SHP77 treated with DMSO at 0.1 percent for 48 hours (cell line): ENCODE results near the gene STK11IP.
"Not testable (repeated sequence)": the region's sequence is repeated elsewhere in the genome, so short reads cannot be mapped to it uniquely, and the experiment has no call there.

Experiments used
- DNase-seq: peaks from one replicate; lab custom pipeline; 2025; lab: John Stamatoyannopoulos, UW

Gene STK11IP

DNA sequence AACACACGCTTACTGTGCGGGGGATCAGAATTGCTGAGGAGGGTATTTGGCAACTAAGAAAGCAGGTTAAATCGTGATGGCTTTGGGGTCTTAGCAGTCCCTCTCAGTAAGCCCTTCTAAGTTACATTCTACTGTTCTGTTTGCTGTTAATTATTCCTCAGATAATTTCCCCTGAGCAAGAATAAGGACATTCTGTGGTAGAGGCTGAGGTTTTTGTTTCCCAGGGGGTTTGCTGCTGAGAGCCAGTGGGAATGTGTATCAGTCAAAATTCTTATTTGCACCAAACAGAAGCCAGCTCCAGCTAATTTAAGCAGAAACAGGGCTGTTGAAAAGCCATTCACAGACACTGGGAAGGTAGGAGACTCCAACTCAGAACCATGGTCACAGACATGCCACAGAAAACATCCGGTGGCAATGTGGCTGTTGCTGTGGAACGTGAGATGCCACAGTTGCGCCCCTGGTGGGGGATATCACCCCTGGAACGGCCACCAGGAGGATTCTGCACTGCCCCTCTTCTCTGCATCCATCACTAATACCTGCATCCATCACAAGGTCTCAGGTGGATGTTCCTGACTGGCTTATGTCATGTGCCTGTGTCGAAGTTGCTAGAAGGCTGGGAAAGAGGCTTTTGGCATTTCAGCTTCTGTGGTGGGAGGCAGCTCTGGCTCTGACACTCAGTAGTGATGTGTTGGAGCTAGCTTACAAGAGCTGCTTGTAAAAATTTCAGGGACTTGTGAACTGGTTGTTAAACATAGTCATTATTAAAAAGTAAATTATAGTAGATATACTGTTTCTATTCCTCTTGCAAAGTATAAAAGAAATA lies 53.0 kb downstream of the STK11IP start:
- no peak for DNase-seq

DNA sequence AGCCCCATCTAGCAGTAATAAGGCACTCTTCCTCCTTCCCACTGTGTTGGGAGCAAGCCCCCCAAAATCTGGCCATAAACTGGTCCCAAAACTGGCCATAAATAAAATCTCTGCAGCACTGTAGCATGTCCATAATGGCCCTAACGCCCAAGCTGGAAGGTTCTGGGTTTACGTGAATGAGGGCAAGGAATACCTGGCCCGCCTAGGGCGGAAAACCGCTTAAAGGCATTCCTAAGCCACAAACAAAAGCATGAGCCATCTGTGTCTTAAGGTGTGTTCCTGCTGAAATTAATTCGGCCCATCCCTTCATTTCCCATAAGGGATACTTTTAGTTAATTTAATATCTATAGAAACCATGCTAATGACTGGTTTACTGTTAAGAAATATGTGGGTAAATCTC lies 54.0 kb downstream of the STK11IP start:
- DNase-seq: not testable (repeated sequence)

DNA sequence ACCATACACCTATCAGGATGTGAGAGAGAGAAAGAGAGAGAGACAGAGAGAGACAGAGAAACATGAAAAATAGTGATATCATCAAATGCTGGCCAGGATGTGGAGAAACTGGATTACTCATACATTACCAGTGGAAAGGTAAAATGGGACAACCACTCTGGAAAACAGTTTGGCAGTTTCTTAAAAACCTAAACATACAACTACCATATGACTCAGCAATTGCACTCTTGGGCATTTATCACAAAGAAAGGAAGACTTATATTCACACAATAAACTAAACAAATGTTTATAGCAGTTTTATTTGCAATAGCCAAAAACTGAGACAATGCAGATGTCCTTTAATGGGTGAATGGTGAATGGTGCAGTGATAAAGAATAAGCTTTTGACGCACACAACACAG lies 58.9 kb downstream of the STK11IP start:
- DNase-seq: no peak

DNA sequence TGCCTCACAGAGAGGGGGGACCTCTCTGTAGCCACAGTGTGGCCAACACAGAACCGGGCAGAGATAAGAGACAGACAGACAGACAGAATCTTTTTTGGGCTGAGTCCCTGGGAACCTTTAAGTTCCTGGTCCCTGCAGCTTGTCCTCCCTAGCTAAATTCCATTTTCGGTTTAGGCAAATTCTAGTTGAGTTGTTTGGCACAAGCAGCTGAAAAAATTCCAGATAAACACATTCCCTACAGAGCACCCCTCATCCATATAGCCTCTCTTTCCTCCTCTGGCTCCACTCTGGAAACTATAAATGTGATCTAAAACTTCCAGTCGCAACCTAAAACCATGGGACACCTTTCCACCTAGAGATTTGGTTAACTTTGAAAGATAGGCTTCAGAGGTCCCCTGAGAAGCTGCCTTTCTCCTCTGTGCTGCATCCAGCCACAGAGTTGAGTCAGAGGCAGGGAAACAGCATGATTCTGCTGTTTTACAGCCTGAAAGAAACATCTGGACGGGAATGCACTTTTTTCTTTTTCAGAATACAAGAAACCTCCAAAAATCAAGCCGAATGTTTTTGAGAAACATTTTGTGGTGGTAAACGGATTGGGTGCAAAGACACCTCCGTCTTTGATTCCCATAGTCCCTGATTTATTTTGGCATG lies 60.7 kb downstream of the STK11IP start:
- no peak for DNase-seq

DNA sequence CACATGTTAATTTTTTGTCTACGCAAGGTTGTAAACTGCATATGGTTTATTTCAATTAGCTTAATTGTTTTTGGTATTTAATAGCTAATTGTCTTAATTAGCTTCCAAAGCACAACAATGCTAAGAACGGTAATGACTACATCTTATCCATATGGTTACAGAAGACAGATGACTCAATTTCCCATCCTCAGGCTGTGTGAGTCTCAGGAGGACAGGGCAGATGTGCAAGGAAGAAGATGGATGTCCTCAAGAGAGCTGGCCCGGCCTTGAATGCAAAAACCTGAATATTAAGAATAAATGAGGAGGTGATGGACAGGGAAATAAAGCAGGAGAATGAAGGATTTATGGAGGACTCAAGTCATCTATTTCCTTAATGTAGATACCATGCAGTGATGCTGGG lies 61.2 kb downstream of the STK11IP start:
- no peak for DNase-seq

DNA sequence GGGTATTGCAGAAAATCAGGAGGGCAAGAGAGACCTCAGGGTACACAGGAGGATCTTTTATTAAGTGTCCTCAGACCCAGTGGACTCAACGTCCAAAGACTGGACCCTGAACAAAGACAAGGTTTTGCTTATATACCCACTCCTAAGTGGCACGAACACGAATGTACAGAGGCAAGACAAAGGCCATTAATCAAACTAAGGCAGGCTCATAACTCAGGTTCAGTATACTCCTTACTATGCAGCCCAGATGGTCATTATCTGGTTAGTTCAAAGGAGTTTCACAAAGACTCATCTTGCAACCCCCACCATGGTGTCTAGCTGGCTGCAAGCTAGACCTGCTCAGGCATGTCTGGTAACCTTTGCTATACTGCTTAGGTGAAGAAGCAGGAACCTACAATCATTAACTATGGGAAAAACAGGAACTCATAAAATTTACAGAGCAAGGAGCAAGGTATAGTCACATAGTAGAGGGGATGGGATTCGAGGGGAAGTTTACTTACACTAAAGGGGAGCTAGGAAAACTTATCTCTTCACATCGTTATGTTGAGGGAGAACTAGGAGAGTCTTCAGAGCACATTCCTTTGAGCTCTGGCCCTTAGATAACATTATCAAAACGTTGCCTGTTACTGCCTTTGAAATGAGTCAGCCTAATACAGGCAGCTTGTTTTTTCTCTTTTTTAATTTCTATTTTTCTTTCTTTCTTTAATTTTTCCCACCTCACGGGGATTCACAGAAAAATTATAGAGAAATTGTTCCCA lies 63.7 kb downstream of the STK11IP start:
- no peak for DNase-seq

DNA sequence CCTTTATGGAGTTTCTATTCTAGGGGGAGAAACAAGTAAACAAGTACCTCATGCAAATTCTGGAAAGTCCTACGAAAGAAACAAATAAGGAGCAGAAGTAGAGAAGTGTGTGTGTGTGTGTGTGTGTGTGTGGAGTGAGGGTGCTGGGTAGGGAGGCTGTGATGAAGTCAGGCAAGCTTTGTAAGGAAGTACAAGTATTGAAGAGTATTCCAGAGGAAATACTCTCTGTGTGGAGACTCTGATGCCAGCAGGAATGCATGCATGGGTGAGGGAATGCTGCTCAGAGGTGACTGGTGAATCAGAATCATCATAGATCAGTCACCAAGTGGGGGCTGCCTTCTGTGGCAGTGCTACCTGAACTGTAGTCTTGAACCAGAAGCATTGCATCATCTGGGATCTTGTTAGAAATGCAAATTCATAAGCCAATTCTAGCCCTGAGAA lies 64.3 kb downstream of the STK11IP start:
- no peak for DNase-seq

DNA sequence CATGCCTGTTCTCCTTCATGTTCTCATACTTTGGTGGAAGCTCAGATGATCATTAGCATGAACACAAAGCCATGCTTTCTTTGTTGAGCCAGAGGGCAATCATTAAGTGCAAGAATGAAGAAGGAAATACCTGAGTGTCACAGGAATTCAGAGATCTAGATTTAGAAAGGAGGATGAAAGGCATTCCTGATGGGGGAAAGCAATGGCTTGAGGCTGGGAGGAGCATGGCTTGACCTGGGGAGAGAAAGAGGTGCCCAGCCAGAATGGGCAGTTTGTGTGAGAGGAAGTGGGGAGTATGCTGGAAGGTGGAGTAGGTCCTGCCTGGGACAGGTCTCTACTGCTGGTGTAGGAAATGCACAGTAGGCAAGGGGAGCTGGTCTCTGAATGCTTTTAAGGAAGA lies 64.9 kb downstream of the STK11IP start:
- no peak for DNase-seq

DNA sequence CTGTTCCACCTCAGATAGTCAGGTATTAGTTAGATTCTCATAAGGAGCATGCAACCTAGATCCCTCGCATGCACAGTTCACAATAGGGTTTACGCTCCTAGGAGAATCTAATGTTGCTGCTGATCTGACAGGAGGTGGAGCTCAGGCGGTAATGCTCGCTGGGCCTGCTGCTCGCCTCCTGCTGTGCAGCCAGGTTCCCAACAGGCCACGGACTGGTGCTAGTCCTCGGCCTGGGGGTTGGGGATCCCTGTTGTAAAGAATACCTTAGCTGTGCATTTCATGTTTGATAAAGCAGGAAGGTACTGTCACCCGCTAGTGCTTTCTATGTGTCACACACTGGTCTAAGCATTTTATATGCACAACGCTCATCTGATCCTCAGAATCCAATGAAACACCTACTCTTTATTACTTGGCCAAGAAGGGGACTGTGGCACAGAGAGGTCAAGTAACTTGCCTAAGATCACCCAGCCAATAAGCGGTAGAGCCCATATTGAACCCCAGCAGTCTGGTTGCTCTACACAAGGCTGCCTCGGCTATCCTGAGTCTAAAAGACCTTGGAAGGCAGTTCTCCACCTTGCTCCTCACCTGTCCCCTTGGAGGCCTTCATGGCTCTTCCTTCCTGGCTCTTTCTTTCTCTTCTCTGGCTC lies 65.6 kb downstream of the STK11IP start:
- no peak for DNase-seq

DNA sequence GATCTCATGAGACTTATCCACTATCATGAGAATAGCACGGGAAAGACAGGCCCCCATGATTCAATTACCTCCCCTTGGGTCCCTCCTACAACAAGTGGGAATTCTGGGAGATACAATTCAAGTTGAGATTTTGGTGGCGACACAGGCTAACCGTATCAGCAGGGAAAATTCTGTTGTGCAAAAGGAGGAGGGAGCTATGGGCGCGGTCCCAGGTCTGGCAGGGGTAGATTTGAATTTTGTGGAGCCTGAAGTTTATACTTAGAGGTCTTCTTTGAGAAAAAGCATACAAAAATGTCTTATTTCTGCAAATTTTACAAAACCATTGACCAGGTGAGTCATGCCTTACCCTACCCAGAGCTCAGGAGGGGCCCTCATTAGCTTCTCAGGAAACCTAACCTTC lies 66.4 kb downstream of the STK11IP start:
- DNase-seq: no peak

DNA sequence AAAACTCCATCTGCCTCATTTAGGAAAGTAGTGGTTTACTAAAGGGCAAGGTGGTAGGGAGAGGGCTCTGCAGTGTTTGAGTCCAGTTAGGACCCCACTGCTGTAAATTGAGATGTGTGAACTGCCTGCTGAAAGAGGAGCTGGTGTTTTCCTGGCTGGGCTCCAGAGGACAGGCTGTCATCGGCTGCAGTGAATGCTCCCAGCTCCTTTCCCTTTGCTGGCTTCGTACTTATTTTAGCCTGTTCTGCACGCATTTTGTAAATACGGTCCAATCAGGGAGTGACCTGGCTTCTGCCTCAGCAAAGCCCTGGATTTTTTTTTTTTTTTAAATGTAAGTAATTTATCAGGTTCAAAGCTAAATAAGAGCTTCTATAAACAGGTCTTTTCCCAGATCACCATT lies 67.3 kb downstream of the STK11IP start:
- DNase-seq: no peak

DNA sequence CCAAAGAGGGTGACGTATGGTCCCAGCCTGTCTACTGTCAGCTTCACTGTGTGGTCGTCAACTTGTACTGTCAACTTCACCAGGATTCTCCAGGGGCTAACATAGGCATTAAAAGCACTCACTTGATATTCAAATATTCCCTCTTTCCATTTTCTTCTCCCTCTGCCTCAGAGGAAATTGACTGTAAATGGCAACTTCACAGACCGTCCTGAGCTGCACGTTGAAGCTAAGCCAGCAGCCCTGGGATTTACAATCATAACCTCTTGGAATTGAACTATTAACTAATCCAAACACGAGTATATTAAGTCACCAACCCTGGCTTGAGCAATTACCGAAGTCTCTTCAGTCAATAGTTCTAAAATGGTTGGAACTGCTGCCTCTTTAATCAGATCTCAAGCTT lies 68.3 kb downstream of the STK11IP start:
- no peak for DNase-seq
